Measurements from ENCODE around the gene IL4R.

IL4R gene

DNA sequence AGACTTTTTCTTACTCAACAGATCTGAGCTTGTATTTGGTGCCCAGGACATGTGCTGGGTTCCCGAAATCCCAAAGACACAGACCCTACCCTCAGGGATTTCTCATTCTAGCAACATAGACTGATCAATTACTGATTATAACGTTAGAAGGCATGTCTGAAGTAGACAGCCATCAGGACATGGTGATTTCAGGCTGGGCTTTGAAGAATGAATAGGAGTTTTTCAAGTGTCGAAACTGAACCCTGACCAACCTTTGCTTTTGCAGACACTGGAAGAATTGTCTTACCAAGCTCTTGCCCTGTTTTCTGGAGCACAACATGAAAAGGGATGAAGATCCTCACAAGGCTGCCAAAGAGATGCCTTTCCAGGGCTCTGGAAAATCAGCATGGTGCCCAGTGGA lies 48.2 kb downstream of the IL4R start:
- no peak for DNase-seq

GRCh38 chr16:27362570-27363245 lies 48.9 kb downstream of the IL4R start:
- no peak for DNase-seq

DNA sequence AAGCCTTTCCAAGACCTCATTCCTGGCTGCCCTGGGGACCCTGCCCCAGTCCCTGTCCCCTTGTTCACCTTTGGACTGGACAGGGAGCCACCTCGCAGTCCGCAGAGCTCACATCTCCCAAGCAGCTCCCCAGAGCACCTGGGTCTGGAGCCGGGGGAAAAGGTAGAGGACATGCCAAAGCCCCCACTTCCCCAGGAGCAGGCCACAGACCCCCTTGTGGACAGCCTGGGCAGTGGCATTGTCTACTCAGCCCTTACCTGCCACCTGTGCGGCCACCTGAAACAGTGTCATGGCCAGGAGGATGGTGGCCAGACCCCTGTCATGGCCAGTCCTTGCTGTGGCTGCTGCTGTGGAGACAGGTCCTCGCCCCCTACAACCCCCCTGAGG lies 49.5 kb downstream of the IL4R start:
- no peak for DNase-seq

DNA sequence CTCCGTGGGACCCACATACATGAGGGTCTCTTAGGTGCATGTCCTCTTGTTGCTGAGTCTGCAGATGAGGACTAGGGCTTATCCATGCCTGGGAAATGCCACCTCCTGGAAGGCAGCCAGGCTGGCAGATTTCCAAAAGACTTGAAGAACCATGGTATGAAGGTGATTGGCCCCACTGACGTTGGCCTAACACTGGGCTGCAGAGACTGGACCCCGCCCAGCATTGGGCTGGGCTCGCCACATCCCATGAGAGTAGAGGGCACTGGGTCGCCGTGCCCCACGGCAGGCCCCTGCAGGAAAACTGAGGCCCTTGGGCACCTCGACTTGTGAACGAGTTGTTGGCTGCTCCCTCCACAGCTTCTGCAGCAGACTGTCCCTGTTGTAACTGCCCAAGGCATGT lies 50.0 kb downstream of the IL4R start:
- DNase-seq = no peak

- no peak for DNase-seq
These were observed 50.8 kb downstream of the IL4R start for GRCh38 chr16:27364493-27365141.

DNA sequence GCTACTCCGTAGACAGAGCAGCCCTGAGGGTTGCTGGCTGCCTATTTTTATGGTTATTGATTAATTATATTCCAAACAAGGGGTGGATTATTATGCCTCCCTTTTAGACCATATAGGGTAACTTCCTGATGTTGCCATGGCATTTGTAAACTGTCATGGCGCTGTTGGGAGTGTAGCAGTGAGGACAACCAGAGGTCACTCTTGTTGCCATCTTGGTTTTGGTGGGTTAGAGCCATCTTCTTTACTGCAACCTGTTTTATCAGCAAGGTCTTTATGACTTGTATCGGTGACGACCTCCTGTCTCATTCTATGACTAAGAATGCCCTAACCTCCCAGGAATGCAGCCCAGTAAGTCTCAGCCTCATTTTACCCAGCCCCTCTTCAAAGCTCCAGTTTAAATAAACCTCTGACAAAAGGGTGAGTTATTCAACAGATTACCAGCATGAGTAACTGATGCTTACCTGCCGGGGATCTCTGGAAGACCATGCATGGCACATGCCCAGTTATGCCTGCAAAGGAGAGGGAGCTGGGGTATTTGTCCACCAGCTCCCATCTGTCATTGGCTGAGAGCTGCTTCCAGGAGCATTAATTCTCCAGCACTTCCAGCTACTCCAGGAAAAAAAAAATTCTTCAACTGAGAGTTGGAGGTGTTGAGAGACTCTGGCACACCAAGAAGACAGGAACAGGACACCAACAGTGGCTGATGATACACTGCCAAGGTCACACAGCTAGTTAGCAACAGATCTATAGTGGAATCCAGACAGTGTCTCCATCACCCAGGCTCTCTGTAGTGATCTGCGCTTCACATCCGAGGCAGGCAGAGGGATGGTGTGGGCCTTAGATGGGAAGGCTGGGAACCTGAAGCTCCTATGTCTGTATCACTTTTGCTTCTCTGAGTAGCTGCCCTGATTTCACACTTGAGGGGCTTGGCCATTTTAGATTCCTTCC lies 51.6 kb downstream of the IL4R start:
- DNase-seq = peak; percentile 26

- no peak for DNase-seq
These were observed 53.1 kb downstream of the IL4R start for GRCh38 chr16:27366687-27367460.

GRCh38 chr16:27367461-27368357 lies 53.9 kb downstream of the IL4R start:
- peak; percentile 68 for DNase-seq

- DNase-seq = no peak
These were observed 54.6 kb downstream of the IL4R start for GRCh38 chr16:27368358-27368722.

DNA sequence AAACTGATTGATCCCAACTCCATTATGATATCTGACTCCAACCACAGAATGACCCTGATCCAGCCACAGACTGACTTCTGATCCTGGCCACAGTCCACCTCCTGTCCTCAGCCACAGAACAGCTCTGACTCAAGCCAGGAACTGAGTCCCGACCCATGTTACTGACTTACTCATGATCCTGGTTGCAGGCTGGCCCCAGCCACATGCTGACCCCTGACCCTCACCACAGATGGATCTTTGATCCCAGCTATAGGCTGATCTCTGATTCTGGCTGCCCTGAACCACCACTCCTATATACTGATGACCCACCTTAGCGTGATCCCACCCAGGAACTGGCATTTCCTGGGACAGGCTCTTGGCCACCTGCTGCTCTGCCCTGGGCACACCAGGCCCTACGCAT lies 56.0 kb downstream of the IL4R start:
- no peak for DNase-seq

- DNase-seq = no peak
These were observed 56.5 kb downstream of the IL4R start for GRCh38 chr16:27370318-27370717.

GRCh38 chr16:27373312-27373711 lies 59.5 kb downstream of the IL4R start:
- no peak for DNase-seq

- no peak for DNase-seq
These were observed 60.5 kb downstream of the IL4R start for GRCh38 chr16:27374221-27374803.

- peak; percentile 72 for DNase-seq
These were observed 61.1 kb downstream of the IL4R start for GRCh38 chr16:27374804-27375425.

- DNase-seq = no peak
These were observed 64.1 kb downstream of the IL4R start for GRCh38 chr16:27377666-27378485.

- DNase-seq = no peak
These were observed 65.2 kb downstream of the IL4R start for GRCh38 chr16:27378871-27379481.

GRCh38 chr16:27379919-27380318 lies 66.1 kb downstream of the IL4R start:
- DNase-seq = no peak

DNA sequence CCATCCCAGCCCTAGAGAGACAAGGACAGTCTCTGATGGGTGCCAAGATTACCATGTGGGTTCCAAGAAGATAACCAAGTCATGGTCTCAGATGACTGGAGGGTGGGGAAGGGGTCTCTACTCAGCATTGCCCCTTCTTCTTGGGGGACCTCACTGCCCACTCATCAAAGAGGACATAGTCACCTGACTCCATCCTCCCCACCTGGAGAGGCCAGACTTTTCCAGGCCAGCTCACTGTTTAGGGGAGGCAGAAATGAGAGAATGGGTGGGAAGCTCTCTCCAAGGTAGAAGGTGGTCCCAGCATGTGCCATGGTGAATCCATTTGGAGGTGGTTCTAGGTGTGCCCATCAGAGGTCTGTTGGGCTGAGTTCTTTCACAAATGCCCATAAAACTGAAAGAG lies 67.5 kb downstream of the IL4R start:
- DNase-seq = no peak

All from fibroblast of skin of abdomen (primary cell).